AG20443 (cell line): ENCODE data around the gene SRSF4.
A peak's percentile ranks its signal among the peaks of the same experiment; 100 is the strongest.
"Not testable (repeated sequence)": the region's sequence is repeated elsewhere in the genome, so short reads cannot be mapped to it uniquely, and the experiment has no call there.

ENCODE experiments used
- DNase-seq: peaks from one replicate; pipeline ENCODE4 v3.0.0; 2012; ENCODE audit warnings: low spot score, mixed read lengths

The SRSF4 gene

GRCh38 chr1:29162476-29163138 lies 19.1 kb downstream of the SRSF4 start:
- peak; percentile 67 for DNase-seq

DNA sequence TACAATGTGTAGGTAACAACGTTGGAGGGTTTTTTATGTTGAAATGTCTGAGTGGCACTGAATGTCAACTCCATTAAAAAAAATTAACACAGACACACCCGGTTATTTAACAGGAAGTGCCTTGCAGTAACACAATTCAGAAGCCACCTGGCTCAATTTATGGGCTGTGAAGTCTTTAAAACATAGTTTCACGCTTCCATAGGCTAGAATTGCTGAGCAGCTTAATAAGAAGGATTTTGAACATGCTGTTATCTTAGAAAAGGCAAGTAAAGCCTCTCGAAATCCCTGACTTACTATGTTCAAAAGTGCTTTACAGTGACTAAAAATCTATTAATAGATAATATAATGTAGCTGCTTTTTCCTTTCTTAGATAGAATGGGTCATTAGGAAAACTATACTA lies 19.7 kb downstream of the SRSF4 start:
- no peak for DNase-seq

DNA sequence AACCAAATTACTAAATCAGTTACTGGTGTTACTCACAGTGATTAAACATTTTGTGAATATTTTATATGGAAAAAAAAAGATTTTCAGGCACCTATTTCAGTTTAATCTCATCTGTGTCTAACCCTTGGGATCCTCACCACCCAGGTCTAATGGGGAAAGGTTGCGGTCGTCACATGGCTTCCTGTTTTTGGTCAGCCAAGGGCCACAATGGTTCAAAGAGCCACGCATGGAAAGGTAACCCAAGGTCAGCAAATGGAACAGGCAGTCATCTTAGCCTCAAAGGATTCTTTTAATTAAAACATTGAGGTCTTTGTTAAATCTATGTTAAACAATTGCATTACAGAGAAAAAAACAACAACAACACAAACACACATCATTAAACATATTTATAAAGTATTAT lies 21.9 kb downstream of the SRSF4 start:
- no peak for DNase-seq

- DNase-seq, result no peak
Observed at GRCh38 chr1:29157269-29157601, 24.5 kb downstream of the SRSF4 start.

- no peak for DNase-seq
Observed at GRCh38 chr1:29156543-29157268, 25.0 kb downstream of the SRSF4 start.

- no peak for DNase-seq
Observed at GRCh38 chr1:29152046-29152805, 29.5 kb downstream of the SRSF4 start.

- DNase-seq, result not testable (repeated sequence)
Observed at GRCh38 chr1:29150346-29150745, 31.4 kb downstream of the SRSF4 start.

- DNase-seq, result no peak
Observed at GRCh38 chr1:29148656-29149491, 32.8 kb downstream of the SRSF4 start.

DNA sequence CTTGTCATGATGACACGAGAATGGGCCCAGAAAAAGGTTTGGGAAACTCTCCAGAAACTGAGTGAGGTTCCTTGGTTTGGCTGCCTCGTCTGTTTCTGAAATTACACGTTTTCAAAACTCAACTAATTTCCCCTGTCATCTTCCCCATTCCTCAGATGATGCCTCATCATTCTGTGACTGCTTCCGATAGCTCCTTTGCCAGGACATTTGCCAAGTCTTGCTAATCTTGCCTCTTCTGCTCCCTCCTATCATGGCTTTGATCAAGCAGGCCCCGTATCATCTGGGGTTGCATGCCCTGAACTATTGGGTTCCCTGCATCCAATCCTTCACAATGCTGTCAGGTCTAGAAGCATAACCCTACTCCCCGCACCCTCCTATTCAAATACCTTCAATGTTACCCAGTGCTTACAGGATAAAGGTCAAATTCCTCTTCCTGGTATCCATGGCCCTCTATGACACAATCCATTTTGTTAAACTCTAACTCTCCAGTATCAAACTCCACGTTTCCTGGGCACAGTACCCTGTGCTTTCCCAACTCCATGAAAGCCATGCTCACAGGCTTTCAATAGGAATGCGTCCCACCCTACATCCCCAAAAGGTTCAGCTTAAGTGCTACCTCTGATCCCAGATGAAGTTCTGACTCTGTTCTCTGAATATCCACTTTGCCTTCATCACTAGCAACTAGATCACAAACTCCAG lies 35.8 kb downstream of the SRSF4 start:
- peak; percentile 80 for DNase-seq

DNA sequence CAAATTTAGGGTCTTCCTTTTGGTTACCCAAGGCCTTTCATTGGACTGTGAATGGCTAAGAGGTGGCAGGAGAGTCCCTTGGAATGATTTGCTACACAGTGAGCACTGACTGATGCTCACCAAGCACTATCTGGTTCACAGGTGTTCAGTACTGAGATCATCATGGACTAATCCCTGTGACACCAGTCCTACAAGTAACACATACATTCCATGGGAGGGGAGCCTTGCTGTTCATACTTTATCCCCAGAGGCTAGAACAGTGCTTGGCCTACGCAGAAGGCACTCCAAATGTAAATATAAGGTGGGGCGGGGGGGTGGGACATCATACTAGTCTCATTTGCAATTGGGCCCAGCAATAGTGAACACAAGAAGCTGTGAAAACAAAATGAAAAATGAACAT lies 37.5 kb downstream of the SRSF4 start:
- DNase-seq, result no peak

- DNase-seq, result no peak
Observed at GRCh38 chr1:29142714-29143113, 39.0 kb downstream of the SRSF4 start.

DNA sequence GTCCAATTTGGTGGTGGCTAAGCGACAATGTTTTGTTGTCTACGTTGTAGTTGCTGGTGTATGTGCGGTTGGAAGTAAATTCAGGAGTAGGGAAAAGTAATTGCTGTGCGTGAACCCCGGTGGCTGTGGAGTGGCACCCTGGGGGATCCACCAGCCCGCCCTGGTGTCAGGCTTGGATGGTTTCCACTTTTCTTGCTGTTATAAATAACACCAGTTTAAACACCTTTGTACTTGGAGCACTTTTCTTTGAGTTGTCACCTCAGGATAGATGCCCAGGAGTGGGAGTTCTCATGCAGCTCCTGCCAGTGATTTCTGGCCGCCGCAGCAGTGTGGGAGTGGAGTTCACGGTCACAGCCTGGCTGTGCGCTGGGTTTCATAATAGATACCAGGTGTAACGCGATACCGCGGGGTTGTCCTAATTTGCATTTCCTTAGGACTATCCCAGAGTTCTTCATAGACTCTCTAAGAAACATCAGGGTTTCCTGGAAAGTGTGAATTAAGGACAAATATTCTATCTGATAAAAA lies 45.2 kb downstream of the SRSF4 start:
- DNase-seq, result peak; percentile 61

DNA sequence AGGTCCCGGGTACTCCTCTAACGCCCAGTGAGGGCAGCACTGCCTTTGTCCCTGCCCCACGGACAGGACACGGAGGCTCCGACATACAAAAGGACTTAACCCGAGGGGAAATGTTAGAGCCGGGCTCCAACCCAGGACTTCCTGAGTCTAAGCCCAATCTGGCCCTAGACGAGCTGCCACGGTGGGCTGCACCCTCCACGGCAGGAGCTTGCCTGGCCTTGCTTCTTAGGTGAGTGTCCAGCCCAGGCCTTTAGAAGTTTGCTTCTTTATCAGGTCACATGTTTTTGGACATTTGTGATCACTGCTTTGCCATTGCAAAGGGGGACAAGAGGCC lies 47.0 kb downstream of the SRSF4 start:
- DNase-seq, result no peak

DNA sequence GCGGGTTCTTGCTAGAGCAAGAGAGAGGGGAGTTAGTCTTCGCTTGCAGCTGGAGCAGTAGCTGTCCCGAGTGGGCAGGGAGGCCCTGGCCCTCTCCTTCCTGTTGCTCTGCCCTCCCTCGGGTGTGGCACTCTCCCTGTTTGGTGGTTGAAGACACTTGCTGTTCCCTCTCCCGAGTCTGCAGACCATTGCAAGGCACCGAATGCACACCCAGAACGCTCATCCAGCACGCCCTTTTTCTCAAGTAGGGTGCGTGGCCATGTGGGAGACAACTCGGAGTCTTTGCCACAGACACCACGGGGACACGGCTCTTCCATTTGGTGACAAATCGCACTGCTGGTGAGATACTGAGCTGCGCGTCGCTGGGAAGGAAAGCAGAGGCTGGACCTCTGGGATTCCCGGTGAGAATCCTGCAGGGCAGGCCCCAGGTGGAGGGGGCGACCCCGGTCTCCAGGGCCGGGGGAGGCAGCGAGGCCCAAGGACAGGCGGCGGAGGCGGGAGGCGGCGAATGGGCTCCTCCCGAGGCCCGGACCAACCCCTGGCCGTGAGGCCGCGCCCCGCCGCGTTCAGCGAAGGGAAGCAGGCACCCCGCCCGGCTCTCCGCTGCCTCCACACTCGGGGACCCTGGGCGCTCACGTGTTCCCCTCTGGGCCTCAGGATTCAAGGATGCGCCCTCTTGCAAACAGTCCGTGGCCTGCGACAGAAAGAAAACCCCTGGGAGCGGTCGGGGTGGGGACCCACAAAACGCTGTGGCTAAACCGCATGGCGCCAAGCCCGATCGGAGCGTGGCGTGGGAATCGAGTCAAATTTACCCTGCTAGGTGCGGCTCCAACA lies 47.6 kb downstream of the SRSF4 start:
- peak; percentile 30 for DNase-seq

DNA sequence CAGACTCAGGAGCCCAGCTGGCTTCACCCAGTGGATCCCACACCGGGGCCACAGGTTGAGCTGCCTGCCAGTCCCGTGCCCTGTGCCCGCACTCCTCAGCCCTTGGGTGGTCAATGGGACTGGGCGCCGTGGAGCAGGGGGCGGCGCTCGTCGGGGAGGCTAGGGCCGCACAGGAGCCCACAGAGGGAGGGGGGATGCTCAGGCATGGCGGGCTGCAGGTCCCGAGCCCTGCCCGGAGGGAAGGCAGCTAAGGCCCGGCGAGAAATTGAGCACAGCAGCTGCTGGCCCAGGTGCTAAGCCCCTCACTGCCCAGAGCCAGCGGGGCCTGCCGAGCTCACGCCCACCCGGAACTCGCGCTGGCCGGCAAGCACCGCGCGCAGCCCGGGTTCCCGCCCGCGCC lies 50.6 kb downstream of the SRSF4 start:
- not testable (repeated sequence) for DNase-seq

- DNase-seq, result peak; percentile 50
Observed at GRCh38 chr1:29129916-29130315, 51.8 kb downstream of the SRSF4 start.

GRCh38 chr1:29128739-29129138 lies 53.0 kb downstream of the SRSF4 start:
- no peak for DNase-seq

DNA sequence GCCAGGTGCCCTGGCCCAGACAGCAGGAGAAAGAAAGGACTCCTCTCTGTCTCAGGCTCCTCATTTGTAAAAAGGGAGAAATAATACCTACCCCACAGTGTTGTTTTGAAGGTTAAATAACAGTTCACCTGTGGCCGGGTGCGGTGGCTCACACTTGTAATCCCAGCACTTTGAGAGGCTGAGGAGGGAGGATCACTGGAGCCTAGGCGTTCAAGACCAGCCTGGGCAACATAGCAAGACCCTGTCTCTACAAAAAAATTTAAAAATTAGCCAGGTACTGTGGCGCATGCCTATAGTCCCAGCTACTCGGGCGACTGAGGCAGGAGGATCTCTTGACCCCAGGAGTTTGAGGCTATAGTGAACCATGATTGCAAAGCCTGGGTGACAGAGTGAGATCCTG lies 55.5 kb downstream of the SRSF4 start:
- DNase-seq, result no peak

- DNase-seq, result no peak
Observed at GRCh38 chr1:29125788-29126187, 55.9 kb downstream of the SRSF4 start.

DNA sequence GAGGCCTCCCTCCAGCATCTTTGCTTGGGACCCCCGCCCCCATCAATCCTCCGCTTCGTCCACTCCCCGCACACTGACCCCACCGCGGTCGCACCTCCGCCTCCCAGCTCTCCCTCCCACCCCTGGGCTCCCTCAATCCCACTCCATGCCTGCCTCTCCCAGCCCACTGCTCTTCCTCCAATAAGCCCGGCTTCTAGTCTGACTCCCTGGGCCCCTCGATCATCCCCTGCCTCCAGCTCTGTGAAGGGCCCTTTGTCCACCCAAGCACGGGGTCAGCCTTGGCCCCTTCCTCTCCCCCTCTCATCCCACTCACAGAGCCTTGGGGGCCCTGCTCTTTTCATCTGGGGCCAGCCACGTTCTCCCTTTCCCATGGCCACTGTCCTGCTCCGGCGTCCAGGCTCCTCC lies 56.5 kb downstream of the SRSF4 start:
- no peak for DNase-seq
